NCI-H460 (cell line): ENCODE results near the gene HDAC5. TPM values are rescaled to one million over a fixed set of nuclear protein-coding genes. Genes with fewer than 3 reads are reported as not detected.
"Not testable (repeated sequence)": the region's sequence is repeated elsewhere in the genome, so short reads cannot be mapped to it uniquely, and the experiment has no call there.

Experiments used
- DNase-seq: peaks from one replicate; pipeline ENCODE4 v3.0.0-alpha.2; 2016; ENCODE audit warnings: low read depth; ENCODE audit errors: extremely low read depth
- total RNA-seq: library from RNA; depleted of rRNA; stranded (reverse); fragments of >200 nt; shearing (Covaris generic); gene quantifications from 2 replicates; pipeline ENCODE4 v1.2.3, GENCODE V29; 2014

HDAC5 gene
- total RNA-seq, 1 experiment from 2014 or later, result 6.3 TPM

- DNase-seq, result no peak
Observed at GRCh38 chr17:44113382-44113781, 10.1 kb downstream of the HDAC5 start.

GRCh38 chr17:44112284-44113280 lies 10.9 kb downstream of the HDAC5 start:
- no peak for DNase-seq

- no peak for DNase-seq
Observed at GRCh38 chr17:44111777-44112176, 11.7 kb downstream of the HDAC5 start.

- peak; percentile 26 for DNase-seq
Observed at GRCh38 chr17:44110823-44111633, 12.4 kb downstream of the HDAC5 start.

DNA sequence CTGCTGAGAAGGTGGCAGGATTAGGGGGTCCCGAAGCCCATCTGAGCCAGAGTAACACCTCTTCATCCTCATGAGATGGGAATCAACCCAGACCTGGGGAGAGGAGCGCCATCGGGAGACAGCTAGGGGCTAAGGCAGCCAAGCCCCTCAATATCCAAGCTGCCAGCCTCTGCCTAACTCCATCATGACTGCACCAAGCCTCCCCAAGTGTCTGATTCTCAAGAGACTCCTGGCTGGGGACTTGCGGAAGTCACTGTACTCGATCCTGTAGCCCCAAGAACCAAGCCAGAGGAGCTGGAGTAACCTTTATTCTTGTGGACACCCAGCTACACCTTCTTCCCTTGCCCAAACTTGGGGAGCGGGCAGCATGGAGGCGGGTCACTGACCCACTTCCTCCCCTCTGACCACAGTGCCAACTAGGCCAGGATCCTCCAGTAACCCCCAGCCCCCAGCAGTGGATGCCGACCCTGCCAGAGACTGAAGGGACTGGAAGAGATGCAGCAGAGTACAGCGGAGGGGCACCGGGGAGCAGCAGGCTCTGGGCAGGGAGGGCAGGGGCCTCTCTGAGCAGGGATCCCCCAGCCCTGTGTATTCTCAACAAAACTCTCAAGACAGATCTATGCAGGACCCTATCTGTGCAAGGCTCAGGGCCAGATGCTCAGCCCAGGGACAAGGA lies 13.3 kb downstream of the HDAC5 start:
- no peak for DNase-seq

- no peak for DNase-seq
Observed at GRCh38 chr17:44109312-44109630, 14.2 kb downstream of the HDAC5 start.

- peak; percentile 22 for DNase-seq
Observed at GRCh38 chr17:44108440-44109311, 14.8 kb downstream of the HDAC5 start.

GRCh38 chr17:44106801-44107200 lies 16.6 kb downstream of the HDAC5 start:
- no peak for DNase-seq

- no peak for DNase-seq
Observed at GRCh38 chr17:44105941-44106340, 17.5 kb downstream of the HDAC5 start.

- no peak for DNase-seq
Observed at GRCh38 chr17:44105483-44105882, 18.0 kb downstream of the HDAC5 start.

- DNase-seq, result no peak
Observed at GRCh38 chr17:44102849-44103622, 20.4 kb downstream of the HDAC5 start.

- DNase-seq, result not testable (repeated sequence)
Observed at GRCh38 chr17:44101858-44102257, 21.6 kb downstream of the HDAC5 start.

GRCh38 chr17:44097110-44097958 lies 26.1 kb downstream of the HDAC5 start:
- DNase-seq, result no peak

DNA sequence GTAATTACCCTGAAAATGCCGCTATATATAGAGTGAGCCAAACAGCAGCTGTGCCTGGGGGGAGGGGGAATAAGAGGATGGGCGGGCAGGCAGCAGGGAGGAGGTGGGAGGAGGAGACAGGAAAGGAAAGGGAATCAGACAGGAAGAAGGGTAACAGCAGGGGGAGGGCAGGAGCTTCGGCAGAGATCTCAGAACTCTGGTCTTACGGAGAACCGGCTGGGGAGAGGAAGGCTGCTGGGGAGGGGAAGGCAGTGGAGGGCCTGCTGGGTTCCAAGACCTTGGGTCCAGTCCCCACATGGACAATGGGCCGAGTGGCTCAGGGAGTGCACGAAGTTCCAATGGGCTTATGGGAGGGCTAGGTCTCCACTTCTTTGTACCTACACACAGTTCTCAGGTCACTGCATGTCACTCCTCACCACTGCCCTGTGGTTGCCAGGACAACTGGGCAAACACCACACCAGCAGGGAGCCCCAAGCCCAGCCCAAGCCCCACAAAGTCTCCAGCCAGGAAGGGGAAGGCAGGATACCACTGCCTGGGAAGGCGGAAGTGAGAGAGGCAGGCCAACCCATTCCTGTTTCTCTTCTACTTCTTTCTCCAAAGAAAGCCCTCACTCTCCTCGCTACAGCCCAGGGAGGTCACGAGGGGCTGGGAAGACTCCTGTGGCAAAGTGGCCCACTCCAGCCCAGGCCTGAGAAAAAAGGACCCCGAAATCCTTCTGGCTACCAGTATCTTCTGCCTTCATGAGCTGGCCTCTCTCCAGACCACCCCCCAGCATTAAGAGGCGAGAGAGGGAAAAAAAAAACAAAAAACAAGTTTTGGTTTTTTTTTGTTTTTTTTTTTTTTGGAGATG lies 27.6 kb downstream of the HDAC5 start:
- peak; percentile 69 for DNase-seq

- DNase-seq, result no peak
Observed at GRCh38 chr17:44095388-44095646, 28.1 kb downstream of the HDAC5 start.

DNA sequence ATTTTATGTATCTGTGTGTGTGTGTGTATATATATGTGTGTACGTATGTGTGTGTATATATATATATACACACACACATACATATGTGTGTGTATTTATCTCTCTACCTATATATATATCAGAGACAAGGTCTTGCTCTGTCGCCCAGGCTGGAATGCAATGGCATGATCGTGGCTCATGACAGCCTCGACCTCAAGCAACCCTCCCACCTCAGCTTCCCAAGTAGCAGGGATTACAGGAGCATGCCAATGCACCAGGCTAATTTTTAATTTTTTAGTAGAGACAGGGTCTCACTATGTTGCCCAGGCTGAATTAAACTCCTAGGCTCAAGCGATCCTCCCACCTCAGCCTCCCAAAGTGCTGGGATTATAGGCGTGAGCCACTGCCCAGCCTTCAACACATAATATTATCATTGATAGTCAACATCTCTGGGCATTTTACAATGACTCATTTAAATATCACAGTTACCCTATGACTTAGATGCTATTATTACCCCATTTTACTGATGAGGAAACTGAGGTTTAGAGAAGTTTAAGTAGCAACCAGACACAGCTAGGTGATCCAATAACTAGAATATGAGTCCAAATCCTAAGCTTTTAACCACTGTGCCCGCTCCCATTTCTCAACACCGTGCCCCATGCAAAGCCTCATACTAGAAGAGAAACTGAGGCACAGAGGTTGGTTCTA lies 28.6 kb downstream of the HDAC5 start:
- DNase-seq, result no peak

DNA sequence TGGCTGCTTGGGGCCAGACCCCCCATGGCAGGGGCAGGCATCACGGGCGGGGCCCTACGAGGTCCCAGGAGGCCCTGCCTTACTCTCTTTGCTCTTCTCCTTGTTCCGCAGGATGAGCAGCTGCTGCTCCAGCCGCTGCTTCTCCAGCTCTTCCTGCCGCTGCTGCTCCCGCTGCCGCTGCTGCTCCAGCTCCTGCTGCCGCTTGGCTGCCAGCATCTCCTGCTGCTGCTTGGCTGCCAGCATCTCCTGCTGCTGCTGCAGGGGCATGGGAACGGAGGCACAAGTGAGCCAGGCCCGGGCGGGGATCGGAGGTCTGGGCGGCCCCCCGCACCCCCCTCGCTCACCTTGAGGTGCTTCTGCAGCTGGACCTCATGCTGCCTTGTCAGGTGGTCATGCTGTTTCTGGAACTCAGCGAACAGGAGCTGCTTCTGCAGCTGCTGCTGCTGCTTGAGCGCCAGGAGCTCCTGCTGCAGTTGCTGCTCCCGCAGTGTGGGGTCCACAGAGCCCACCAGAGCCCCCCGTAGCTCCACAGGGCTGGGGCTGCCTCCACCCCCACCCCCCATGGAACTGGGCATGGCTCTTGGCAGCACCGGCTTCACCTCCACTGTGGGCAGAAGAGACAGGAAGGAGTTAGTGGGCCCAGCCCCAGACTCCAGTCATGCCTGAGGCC lies 30.1 kb downstream of the HDAC5 start:
- DNase-seq, result no peak
